ENCODE data around the gene MTO1.
A peak's percentile ranks its signal among the peaks of the same experiment; 100 is the strongest.
"Not testable (repeated sequence)": the region's sequence is repeated elsewhere in the genome, so short reads cannot be mapped to it uniquely, and the experiment has no call there.

The MTO1 gene

GRCh38 chr6:73503027-73503772 is 41.7 kb downstream of the MTO1 start:
- DNase-seq (ENCODE audit: extremely low read depth in 1 of 2, low read depth in 1 of 2): no peak

DNA sequence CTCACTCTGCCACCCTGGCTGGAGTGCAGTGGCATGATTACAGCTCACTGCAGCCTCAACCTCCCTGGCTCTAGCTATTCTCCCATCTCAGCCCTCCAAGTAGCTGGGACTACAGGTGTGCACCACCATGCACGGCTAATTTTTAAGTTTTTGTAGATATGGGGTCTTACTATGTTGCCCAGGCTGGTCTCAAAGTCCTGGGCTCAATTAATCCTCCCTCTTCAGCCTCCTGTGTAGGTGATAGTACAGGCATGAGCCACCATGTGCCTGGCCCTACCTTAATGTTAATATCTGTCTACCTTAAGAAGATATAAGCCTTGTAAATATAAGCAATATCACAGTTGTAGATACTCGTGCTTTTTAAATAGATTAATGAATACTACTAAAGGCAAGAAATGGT is 42.6 kb downstream of the MTO1 start:
- DNase-seq (ENCODE audit: extremely low read depth in 1 of 2, low read depth in 1 of 2): no peak

GRCh38 chr6:73505142-73505541 is 43.6 kb downstream of the MTO1 start:
- DNase-seq (ENCODE audit: extremely low read depth in 1 of 2, low read depth in 1 of 2): no peak

GRCh38 chr6:73505705-73506104 is 44.2 kb downstream of the MTO1 start:
- not testable (repeated sequence) for DNase-seq (ENCODE audit: extremely low read depth in 1 of 2, low read depth in 1 of 2)

- no peak for DNase-seq (ENCODE audit: extremely low read depth in 1 of 2, low read depth in 1 of 2)
These were observed 44.7 kb downstream of the MTO1 start for GRCh38 chr6:73506246-73506645.

GRCh38 chr6:73508776-73509175 is 47.2 kb downstream of the MTO1 start:
- no peak for DNase-seq (ENCODE audit: extremely low read depth in 1 of 2, low read depth in 1 of 2)

DNA sequence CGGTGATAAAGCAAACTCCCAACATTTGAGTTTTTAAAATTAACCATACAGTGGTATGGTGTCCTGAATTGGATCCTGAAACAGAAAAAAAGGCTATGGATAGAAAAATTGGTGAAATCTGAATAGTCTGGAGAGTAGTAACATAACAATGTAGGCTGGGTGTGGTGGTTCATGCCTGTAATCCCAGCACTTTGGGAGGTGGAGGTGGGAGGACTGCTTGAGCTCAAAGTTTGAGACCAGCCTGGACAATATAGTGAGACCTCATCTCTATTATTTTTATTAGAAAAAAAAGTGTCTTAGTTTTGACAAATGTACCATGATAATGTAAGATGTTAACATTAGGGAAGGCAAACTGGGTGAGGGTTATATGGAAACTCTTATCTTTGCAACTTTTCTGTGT is 48.3 kb downstream of the MTO1 start:
- DNase-seq (ENCODE audit: extremely low read depth in 1 of 2, low read depth in 1 of 2): no peak

GRCh38 chr6:73511796-73512195 is 50.3 kb downstream of the MTO1 start:
- DNase-seq (ENCODE audit: extremely low read depth in 1 of 2, low read depth in 1 of 2): no peak

GRCh38 chr6:73513496-73513854 is 51.9 kb downstream of the MTO1 start:
- no peak for DNase-seq (ENCODE audit: extremely low read depth in 1 of 2, low read depth in 1 of 2)

- no peak for DNase-seq (ENCODE audit: extremely low read depth in 1 of 2, low read depth in 1 of 2)
These were observed 53.2 kb downstream of the MTO1 start for GRCh38 chr6:73514746-73515110.

GRCh38 chr6:73515204-73515655 is 53.7 kb downstream of the MTO1 start:
- DNase-seq (ENCODE audit: extremely low read depth in 1 of 2, low read depth in 1 of 2): no peak

- DNase-seq (ENCODE audit: extremely low read depth in 1 of 2, low read depth in 1 of 2): no peak
These were observed 55.3 kb downstream of the MTO1 start for GRCh38 chr6:73516514-73517489.

DNA sequence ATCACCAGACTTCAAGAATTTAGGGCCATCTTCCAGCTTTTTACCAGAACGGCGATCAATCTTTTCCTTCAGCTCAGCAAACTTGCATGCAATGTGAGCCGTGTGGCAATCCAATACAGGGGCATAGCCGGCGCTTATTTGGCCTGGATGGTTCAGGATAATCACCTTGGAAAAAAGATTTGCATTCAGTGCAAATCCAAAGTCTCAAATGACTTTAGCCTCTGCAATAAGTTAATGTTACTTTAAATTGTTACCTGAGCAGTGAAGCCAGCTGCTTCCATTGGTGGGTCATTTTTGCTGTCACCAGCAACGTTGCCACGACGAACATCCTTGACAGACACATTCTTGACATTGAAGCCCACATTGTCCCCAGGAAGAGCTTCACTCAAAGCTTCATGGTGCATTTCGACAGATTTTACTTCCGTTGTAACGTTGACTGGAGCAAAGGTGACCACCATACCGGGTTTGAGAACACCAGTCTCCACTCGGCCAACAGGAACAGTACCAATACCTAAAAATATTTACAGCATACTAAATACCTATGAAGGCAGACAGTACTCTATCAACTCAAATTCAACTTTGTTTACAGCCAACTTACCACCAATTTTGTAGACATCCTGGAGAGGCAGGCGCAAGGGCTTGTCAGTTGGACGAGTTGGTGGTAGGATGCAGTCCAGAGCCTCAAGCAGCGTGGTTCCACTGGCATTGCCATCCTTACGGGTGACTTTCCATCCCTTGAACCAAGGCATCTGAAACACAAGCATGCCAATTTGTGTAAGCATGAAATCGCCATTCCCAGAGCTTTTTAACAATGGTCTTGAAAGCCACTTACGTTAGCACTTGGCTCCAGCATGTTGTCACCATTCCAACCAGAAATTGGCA is 56.8 kb downstream of the MTO1 start:
- not testable (repeated sequence) for DNase-seq (ENCODE audit: extremely low read depth in 1 of 2, low read depth in 1 of 2)

GRCh38 chr6:73518982-73519881 is 57.7 kb downstream of the MTO1 start:
- not testable (repeated sequence) for DNase-seq (ENCODE audit: extremely low read depth in 1 of 2, low read depth in 1 of 2)

GRCh38 chr6:73519926-73520687 is 58.6 kb downstream of the MTO1 start:
- peak; percentile 61 to 62 for DNase-seq (ENCODE audit: extremely low read depth in 1 of 2, low read depth in 1 of 2)

- peak; percentile 99 to 100 for DNase-seq (ENCODE audit: extremely low read depth in 1 of 2, low read depth in 1 of 2)
These were observed 59.3 kb downstream of the MTO1 start, which contains the start of gene EEF1A1 for GRCh38 chr6:73520688-73521350. TSS of gene EEF1A1 (minus strand) at chr6:73521032. CDS start at chr6:73520026, 1,006 bp downstream.

- no peak for DNase-seq (ENCODE audit: extremely low read depth in 1 of 2, low read depth in 1 of 2)
These were observed 59.9 kb downstream of the MTO1 start for GRCh38 chr6:73521351-73521985.
